ENCODE measurements around the gene ILRUN.
"Not testable (repeated sequence)": the region's sequence is repeated elsewhere in the genome, so short reads cannot be mapped to it uniquely, and the experiment has no call there.

Gene ILRUN

GRCh38 chr6:34663371-34663770 lies 33.2 kb downstream of the ILRUN start:
- no peak for DNase-seq

GRCh38 chr6:34661357-34661756 lies 35.2 kb downstream of the ILRUN start:
- no peak for DNase-seq

GRCh38 chr6:34658605-34659265 lies 37.8 kb downstream of the ILRUN start:
- DNase-seq = no peak

- not testable (repeated sequence) for DNase-seq
These were observed 38.5 kb downstream of the ILRUN start for GRCh38 chr6:34657979-34658480.

- no peak for DNase-seq
These were observed 39.1 kb downstream of the ILRUN start for GRCh38 chr6:34657307-34657978.

- DNase-seq = no peak
These were observed 39.6 kb downstream of the ILRUN start for GRCh38 chr6:34657037-34657306.

GRCh38 chr6:34656378-34657036 lies 40.1 kb downstream of the ILRUN start:
- no peak for DNase-seq

GRCh38 chr6:34655876-34656377 lies 40.6 kb downstream of the ILRUN start:
- DNase-seq = not testable (repeated sequence)

- DNase-seq = no peak
These were observed 42.4 kb downstream of the ILRUN start for GRCh38 chr6:34654061-34654710.

- DNase-seq = no peak
These were observed 44.3 kb downstream of the ILRUN start for GRCh38 chr6:34652263-34652662.

- DNase-seq = no peak
These were observed 45.7 kb downstream of the ILRUN start for GRCh38 chr6:34650823-34651222.

GRCh38 chr6:34650232-34650631 lies 46.3 kb downstream of the ILRUN start:
- DNase-seq = not testable (repeated sequence)

GRCh38 chr6:34648806-34649205 lies 47.8 kb downstream of the ILRUN start:
- DNase-seq = no peak

Measured in GOT3 (cell line).